ENCODE results near the gene GBA3. TPM values are rescaled to one million over a fixed set of nuclear protein-coding genes. Genes with fewer than 3 reads are reported as not detected.
A peak's percentile ranks its signal among the peaks of the same experiment; 100 is the strongest.

GBA3 gene
- polyA plus RNA-seq, 1 donor, result 0.54 TPM

- DNase-seq, result no peak
These were observed 3.2 kb downstream of the GBA3 start for GRCh38 chr4:22695917-22696316.

- DNase-seq, result no peak
These were observed 11.2 kb downstream of the GBA3 start for GRCh38 chr4:22703912-22704311.

GRCh38 chr4:22707390-22707789, 14.7 kb downstream of the GBA3 start:
- DNase-seq, result no peak

- no peak for DNase-seq
These were observed 16.2 kb downstream of the GBA3 start for GRCh38 chr4:22708961-22709360.

GRCh38 chr4:22712105-22712504, 19.4 kb downstream of the GBA3 start:
- no peak for DNase-seq

GRCh38 chr4:22712529-22712928, 19.8 kb downstream of the GBA3 start:
- DNase-seq, result no peak

GRCh38 chr4:22713841-22714240, 21.1 kb downstream of the GBA3 start:
- no peak for DNase-seq

- no peak for DNase-seq
These were observed 26.5 kb downstream of the GBA3 start for GRCh38 chr4:22719218-22719617.

- DNase-seq, result no peak
These were observed 27.4 kb downstream of the GBA3 start for GRCh38 chr4:22720091-22720490.

- no peak for DNase-seq
These were observed 28.5 kb downstream of the GBA3 start for GRCh38 chr4:22721204-22721603.

- DNase-seq, result no peak
These were observed 37.3 kb downstream of the GBA3 start for GRCh38 chr4:22730021-22730420.

- DNase-seq, result no peak
These were observed 41.1 kb downstream of the GBA3 start for GRCh38 chr4:22733816-22734215.

- no peak for DNase-seq
These were observed 44.2 kb downstream of the GBA3 start for GRCh38 chr4:22736912-22737311.

- DNase-seq, result peak; percentile 70
These were observed 47.2 kb downstream of the GBA3 start for GRCh38 chr4:22739968-22740367.

GRCh38 chr4:22741744-22742143, 49.0 kb downstream of the GBA3 start:
- no peak for DNase-seq

GRCh38 chr4:22743290-22743689, 50.6 kb downstream of the GBA3 start:
- no peak for DNase-seq

GRCh38 chr4:22744478-22745062, 51.8 kb downstream of the GBA3 start:
- DNase-seq, result no peak

GRCh38 chr4:22745234-22745633, 52.5 kb downstream of the GBA3 start:
- DNase-seq, result no peak

GRCh38 chr4:22754116-22754515, 61.4 kb downstream of the GBA3 start:
- DNase-seq, result no peak

- DNase-seq, result no peak
These were observed 69.8 kb downstream of the GBA3 start for GRCh38 chr4:22762548-22762947.

GRCh38 chr4:22764183-22764582, 71.4 kb downstream of the GBA3 start:
- no peak for DNase-seq

GRCh38 chr4:22766068-22766467, 73.3 kb downstream of the GBA3 start:
- DNase-seq, result no peak

- no peak for DNase-seq
These were observed 85.9 kb downstream of the GBA3 start for GRCh38 chr4:22778547-22779163.

GRCh38 chr4:22780317-22780716, 87.6 kb downstream of the GBA3 start:
- no peak for DNase-seq

- no peak for DNase-seq
These were observed 88.1 kb downstream of the GBA3 start for GRCh38 chr4:22780797-22781196.

All from hindlimb muscle (tissue), 1 donor.